ENCODE data around the gene SOWAHA.

Gene SOWAHA

DNA sequence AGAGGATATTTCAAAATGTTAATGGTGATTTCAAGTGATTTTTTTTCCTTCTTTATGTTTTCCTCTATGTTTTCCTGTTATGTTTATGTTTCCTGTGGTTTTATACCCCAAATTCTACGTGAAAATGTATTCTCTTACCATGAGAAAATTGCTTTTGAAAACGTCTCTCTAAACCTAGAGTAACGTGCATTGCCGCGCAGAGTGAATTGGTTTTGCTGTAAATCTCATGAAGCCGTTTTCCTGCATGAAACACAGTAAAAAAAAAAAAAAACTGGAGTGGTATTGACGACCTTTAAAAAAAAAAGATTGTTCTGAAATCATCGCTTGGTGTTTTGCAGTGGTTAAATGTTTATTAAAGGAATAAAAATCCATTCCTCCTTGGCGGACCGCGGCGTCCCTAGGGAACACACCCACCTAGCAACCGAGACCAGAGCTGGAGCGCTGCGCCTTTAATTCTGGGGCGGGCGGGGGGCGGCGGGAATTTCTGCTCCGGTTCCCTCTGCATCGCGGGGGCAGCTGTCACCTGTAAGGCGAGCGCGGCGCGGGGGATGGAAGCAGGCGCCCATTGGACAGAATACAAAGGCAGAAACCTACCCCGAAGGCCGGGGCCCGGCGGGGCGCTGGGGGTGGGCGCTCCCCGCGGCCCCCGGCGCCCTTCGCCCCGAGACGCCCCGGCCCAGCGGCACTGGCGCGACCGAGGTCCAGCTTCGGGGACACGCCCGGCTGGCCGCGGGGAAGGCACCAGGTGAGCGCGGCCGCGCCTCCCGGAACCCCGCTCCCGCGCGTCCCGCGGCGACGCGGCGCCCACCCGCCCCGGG lies at the start of gene SOWAHA:
Gene SOWAHA (plus strand): TSS at position 522 of the 818 bp plus-strand sequence. CDS start 320 bp downstream, outside the sequence.
- in situ Hi-C loops (cut with HindIII; ENCODE audit: low sequenced_read_pairs), result no loop called here

DNA sequence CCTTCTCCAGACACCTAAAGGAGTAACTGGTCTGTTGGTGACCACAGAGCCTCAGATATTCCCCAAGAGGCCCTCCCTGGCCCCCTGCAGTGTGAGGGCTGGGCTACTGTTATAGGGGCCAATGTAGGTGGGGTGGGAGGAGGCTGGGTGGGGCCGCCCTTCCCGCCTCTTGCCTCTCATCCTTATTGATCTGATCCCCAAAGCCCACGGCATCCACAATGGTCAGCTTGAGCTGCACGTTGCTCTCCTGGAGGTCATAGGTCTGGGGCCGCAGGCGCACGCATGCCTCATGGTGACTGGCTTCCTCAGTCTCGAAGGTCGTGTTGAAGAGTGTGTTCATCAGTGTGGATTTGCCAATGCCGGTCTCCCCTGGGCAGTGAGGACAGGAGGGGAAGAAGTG lies 49.1 kb upstream of the SOWAHA start:
- in situ Hi-C loops (cut with HindIII; ENCODE audit: low sequenced_read_pairs), result no loop called here

DNA sequence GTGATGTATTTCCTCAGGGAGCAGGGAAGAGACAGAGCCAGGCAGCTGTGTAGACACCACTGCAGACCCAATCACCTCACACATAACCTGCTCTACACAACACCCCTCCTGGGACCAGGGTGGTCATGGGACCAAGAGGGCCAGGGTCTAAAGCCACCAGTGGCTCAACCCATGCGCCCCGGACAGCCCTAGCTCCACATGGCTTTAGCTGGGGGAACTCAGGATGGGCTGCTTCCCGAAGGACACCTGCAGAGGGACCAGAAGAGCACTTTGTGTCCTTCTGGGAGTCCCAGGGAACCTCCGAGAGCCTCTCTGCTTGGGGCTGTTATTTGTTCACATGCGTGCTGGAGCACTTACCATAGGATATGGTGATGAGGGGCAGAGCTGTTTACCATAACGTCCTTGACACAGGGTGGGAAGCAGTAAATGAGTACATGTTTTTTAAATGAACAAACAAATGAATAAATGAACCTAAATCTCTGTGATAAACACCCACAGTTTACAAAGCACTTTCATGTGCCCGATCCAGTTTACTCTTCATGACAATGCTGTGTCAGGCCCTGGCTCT lies 48.3 kb upstream of the SOWAHA start:
- in situ Hi-C loops (cut with HindIII; ENCODE audit: low sequenced_read_pairs), result no loop called here

DNA sequence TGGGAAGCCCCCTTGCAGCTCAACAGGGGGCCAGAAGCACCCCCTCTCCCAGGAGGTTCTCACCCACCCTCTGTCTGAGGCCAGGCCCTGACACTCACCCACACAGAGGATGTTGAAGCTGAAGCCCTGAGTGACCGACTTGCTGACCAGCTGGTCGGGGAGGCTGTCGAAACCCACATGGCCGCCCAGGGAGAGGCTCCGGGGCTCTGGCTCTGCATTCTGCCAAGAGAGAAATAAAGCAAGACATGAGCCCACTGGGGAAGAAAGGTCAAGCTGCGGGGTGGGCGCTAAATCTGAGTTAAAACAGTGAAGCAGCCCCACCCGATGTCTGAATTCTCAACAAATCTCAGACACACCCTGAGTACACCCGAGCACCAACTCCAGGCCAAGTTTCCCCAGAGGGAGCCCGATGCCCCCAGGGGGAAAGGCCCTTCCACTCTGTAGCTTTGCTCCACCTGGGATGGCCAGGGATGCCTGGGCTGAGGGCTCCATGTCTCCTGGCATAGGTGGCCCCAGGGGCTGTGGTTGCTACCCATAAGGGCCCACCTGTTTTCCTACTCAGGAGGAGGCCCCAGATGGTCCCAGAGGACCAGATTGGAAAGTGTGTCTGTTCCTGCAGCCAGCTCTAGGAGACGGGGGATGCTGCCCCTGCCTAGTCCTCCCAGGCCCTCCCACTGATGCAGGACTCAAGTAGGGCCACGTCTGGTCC lies 47.6 kb upstream of the SOWAHA start:
- in situ Hi-C loops (cut with HindIII; ENCODE audit: low sequenced_read_pairs), result no loop called here

DNA sequence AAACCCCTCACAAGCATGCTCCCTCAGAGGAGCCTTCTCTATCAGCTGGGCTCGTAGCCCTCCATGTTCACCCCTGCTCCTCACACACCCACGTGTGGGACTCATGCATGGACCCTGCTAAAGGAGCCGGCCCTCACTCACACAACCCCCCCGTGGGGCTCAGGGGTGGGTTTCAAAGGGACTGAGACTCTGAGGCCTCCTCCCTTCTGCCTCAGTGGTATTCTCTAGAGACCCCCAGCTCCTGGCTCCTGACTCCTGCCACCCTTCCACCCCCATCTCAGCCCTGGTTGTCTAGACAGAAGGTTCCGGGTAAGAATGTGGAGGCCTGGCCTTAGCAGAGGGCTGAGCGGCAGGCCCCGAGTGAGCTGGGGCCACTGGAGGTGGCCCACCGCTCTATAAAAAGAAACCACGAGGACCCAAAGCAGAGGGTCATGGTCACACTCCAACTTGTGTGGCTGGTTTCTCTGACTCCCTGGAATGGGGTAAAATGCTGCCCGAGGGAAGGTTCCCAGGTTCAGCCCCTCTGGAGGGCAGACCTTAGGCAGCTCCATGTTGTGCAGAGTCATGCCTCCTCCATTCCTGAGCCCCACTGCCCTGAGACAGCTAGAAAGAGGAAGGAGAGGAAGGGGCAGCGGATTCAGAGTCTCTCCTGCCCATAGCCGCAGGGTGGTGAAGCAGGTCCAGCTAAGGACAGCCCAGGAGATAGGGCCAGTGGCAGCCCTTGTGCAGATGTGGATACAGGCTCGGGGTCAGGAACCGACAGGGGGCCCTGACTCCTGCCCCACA lies 46.9 kb upstream of the SOWAHA start:
- in situ Hi-C loops (cut with HindIII; ENCODE audit: low sequenced_read_pairs), result no loop called here

DNA sequence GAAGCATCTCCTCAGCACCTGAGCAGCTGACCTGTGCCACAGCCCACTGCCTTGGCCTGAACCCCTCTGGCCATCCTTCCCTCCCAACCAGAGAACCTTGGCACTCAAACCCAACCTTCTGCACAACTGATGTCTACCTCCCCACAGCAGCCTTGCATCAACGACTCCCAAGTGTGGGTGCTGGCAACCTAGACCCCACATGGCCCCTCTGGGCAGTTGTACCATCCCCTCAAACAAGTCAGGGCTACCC lies 46.4 kb upstream of the SOWAHA start:
- in situ Hi-C loops (cut with HindIII; ENCODE audit: low sequenced_read_pairs), result no loop called here

DNA sequence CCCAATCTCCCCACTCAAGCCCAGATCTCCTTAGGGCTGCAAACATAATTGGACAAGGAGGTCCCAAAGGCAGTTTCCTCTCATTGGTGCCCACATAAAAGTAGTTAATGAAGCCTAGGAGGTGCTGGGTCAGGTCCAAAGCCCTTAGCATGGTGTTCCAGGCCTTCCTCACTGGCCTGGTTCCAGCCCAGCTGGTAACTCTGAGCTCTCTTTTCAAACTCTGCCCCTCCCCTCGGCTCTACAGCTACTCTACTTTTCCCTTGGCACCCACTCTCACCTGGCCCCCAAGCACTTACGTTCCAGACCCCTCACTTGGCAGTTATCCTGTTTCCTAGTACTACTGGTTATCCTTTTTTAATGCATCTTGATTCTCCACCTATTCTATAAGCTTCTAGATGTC lies 46.0 kb upstream of the SOWAHA start:
- in situ Hi-C loops (cut with HindIII; ENCODE audit: low sequenced_read_pairs), result no loop called here

DNA sequence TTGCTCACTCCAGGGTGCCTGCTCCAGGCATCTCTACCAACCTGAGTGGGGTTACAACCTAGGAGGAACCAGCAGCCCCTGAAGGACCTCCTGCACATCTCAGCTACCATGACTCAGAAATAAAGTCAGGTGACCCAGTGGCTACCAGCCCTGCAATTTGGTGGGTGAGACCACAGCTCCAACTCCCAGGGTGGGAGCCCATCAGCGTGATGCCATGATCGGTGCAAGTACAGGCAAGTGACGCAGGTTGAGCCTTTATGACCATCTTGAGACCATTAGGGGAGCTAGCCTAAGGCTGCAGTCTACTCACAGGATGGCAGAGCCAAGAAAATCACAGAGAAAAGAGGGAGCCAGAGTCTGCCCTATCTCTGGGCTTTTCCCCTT lies 44.6 kb upstream of the SOWAHA start:
- in situ Hi-C loops (cut with HindIII; ENCODE audit: low sequenced_read_pairs), result no loop called here

DNA sequence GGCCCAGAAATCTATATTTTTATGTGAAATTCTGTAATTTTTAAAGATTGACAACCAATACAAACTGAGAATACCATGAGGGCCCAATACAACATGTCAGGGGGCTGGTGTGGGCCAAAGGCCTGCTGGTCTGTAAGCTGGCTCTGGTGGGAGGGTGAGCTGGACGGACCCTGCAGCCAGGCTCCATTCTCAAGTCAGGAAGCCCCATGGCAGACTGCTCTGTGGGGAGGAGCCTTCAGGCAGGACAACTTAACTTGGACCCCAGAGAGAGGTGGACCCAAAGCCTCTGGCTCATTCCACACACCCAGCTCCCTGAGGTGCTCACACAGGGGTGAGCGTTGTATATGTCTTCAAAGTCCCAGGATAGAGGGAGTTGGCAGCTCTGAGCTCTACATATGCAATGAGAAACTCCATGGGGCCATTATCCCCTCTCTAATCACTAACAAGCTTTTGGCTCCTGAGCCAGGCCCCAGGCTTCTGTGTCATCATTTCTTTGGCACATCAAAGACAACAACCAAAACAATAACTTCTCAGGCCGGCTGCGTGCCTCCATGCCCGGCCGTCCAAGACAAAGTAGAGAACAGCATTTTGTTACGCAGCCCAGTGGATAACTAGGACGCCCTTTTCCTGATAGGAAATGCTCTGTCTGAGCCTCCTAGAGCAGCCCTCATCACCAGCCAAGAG lies 42.5 kb upstream of the SOWAHA start:
- in situ Hi-C loops (cut with HindIII; ENCODE audit: low sequenced_read_pairs), result no loop called here

DNA sequence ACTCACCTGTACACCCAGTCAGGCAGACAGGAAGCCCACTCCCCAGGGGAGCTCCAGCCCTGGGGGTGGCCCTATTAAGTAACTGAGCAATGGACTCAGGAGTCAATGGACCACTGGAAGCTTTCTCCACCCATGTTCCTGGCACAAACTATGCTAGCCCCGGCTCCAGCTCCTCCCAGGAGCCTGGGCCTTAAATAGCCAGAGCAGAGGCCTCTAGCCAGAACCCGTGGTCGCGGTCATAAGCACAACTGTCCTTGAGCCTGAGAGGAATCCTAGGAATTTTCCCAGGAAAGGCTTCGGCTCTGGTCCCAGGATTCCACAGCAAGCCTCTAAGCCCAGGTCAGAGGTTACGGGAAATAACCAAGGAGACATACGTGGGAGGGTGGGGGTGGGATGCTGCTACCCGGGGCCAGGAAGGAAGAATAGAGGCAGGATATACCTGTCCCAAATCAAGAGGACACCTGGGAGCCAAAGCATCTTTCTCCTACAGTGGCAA lies 41.6 kb upstream of the SOWAHA start:
- in situ Hi-C loops (cut with HindIII; ENCODE audit: low sequenced_read_pairs), result no loop called here

DNA sequence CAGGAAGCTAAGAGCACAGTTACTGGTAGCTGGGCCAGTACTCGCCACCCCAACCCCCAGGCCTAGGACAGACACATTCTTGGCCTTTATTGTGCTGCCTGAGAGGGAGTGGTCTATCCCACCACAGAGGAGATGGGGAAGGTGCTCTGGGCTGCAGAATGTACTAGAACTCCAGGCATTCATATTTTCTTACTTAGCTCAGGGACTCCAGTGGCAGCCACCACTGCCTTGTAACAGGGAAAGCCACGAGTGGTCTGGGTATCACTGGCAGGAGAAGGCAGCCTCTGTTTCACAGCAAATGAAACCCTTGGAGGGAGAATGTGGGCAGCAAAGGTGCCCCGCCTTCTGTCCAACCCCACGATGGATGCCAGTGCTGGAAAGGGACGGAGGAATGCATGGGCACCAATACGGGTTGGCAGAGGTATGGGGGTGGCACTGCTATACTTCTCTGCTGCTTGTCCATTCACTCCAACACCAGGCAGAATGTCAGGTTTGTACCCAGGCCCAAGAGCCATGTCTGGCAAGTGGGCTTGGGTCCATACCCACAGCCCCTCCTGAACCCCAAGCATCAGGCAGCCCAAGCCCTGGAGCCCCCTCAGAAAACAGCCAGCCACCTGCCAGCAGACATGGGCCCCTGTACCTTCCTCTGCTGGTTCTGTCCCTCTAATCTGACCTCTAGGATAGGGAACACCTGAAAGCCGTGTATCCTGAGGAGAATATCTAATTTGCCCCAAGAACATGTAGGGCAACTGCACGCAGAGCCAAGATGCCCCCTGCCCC lies 40.6 kb upstream of the SOWAHA start:
- in situ Hi-C loops (cut with HindIII; ENCODE audit: low sequenced_read_pairs), result no loop called here

DNA sequence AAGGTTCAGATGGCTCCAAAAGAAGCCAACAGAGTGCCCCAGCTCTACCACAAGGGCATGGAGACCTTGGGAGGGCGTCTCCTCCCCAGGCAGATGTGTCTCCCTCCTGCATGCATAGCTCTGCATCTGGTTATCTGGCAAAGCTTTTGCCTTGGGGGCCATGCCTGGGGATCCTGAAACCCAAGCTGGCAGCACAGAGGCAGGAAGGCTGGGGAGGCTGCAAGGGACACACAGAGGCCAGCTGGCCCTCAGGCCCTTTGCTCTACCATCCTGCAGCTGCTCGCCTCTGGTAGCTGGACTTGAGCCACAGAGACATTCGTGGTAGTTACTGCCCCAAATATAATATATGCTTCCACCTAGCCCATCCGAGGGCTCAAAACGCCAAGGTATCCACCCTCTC lies 40.0 kb upstream of the SOWAHA start:
- in situ Hi-C loops (cut with HindIII; ENCODE audit: low sequenced_read_pairs), result no loop called here

DNA sequence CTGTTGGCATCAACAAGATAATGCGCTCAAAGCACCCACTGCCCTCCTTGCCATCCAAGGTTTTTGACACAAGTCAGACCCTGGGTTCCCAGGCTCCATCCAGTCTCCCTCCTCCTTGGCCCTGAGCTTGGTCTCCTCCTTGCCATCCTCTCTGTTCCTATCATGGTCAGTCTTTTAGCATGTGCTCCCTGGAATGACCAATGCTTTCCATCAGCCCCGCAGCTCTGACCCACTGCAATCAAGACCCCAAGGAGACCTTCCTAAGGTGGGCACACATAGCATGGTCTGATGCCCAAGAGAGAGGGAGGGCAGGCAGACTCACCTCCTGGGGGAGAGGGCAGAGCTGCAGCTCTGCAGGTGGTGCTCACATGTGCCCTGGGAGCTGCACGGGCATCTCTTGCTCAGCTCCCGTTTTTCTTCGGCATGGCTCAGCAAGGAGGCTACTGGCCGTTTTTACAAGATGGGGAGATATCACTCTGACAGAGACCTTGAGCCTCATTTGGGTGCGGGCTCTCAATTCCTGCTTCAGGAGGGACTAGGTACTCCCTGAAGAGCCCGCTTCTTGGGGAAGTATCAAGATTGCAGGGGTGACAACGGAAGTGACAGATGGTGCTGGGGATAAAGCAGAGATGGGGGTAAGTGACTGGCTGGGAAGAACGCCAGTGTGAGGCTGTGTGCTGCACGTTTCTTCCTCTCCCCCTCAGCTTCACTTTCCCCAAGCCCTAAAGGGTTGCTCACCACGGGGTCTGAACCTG lies 39.3 kb upstream of the SOWAHA start:
- in situ Hi-C loops (cut with HindIII; ENCODE audit: low sequenced_read_pairs), result no loop called here

DNA sequence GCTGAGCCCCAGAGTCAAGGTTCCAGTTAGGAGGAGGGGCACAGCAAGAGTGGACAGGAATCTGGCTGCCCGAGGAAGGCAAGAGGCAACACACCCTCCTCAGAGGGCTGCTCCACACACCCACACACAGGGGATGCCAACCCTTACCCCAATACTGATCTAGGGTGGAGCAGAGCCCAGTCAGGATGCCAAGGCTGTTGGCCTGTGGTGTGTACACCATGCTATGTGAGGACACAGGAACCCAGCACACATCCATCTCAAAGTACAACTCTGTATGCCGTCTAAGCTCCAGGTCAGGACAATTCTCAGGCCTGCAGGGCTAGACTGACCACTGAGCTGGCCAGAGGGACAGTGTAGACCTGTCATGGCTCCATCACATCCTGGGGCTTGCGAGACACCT lies 38.7 kb upstream of the SOWAHA start:
- in situ Hi-C loops (cut with HindIII; ENCODE audit: low sequenced_read_pairs), result no loop called here

DNA sequence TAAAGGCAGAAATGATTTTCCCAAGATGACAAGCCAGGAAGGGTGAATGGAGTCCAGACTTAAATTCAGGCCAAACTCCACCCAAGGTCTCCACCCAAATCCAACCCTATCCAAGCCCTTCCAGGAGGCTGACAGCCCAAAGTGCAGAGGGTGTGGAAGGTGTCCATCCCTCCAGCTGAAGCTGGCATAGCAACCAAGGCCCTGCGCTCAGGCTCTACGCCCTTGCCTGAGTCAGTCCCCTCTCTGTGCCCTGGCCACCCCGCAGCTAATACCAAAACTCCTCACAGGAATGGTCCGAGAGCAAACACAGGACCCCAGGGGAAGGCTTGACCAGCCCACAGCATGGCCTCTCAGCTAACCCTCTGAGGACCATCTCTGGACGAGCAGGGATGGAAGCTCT lies 38.2 kb upstream of the SOWAHA start:
- in situ Hi-C loops (cut with HindIII; ENCODE audit: low sequenced_read_pairs), result no loop called here

DNA sequence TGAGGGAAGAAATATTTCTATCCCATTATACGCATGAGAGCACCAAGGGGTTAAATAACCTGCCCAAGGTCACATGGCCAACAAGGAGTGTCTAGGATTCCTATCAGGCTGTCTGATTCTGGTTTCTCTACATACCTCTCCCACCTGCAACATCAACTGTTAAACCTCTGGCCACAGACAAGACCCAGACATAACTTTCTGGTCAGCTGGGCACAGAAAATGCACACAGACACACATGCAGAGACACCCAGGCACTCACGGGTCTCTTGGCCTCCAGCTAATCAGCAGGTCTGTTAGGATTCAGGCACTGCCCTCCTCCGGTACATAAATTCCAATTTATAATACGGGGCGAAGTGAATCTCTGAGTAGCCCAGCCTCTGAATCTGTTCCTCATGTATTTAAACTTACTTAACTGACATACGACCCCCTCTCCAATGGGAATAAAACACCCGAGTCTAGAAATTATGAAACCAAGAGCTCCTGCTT lies 37.6 kb upstream of the SOWAHA start:
- in situ Hi-C loops (cut with HindIII; ENCODE audit: low sequenced_read_pairs), result no loop called here

DNA sequence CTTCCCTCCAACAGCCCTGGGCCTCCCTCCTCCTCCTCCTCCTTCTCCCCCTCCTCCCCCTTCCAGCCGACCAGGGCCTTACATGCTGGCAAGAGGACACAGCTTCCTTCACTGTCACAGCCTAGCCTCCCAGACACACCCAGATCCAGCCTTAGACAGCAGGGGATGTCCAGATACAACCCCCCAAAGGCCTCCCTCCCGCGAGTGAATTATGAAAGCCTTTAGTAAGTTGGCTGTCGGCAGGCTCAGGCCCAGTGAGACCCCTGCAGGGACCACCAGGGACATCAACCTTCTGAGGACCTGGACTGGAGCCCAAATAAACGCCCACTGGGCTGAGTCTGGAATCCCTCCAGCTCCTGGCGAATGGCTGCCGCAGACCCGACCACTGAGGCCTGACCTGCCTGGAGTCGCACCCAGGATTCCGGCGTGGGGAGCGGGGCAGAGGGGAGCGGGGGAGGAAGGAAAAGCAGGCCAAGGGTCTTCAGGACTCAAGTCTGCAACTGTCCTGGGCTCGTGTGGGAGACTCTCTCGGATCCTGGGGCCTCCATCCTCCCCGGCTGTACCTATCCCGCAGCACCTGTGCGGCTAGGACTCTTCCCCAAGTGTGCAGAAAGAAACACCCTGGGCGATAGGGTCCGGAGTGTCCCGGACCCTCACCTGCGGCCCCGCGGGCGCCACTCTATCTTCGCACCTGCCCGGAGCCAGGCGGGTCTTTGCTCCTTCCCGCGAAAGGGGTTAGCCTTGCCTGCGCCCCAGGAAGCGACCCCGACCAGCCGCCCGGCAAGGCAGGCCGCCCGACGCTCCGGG lies 36.8 kb upstream of the SOWAHA start:
- in situ Hi-C loops (cut with HindIII; ENCODE audit: low sequenced_read_pairs), result no loop called here

DNA sequence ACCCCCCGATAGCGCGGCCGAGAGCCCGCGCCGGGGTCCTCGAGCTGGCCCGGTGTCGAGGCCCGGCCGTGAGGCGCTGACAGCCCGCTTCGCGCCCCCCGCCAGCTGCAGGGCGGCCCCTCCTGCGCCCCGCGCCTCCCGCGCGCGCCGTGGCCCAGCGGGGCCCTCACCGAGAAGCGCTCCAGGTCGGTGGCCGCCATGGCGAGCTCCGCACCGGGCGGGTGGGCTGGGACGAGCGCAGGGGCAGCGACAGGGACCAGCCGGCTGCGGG lies 36.2 kb upstream of the SOWAHA start:
- in situ Hi-C loops (cut with HindIII; ENCODE audit: low sequenced_read_pairs), result no loop called here

All from DLD1 (cell line).